GM19324 (cell line): ENCODE data around the gene USP43.

Experiments used
- ATAC-seq: cut with Tn5 transposase; IDR thresholded peaks from one replicate; pipeline ENCODE4 v1.9.1; 2021; ENCODE audit warnings: mild to moderate bottlenecking, moderate library complexity; ENCODE audit not compliant: unreplicated experiment, low FRiP score

USP43 gene

GRCh38 chr17:9772658-9773057, 127.3 kb downstream of the USP43 start:
- no peak for ATAC-seq

GRCh38 chr17:9776911-9777310, 131.6 kb downstream of the USP43 start:
- ATAC-seq = no peak
